Trophoblast cell (in vitro differentiated cells and primary cell): ENCODE measurements around the gene JPH3.

ENCODE experiments used
- DNase-seq, 2 donors: peaks; one replicate each; pipeline ENCODE4 v3.0.0-alpha.2; 2016
- H2AFZ ChIP-seq: 2 replicates; pipeline ENCODE4 v1.6.1; 2013; ENCODE audit warnings: low read length, moderate library complexity, mild to moderate bottlenecking; ENCODE audit not compliant: insufficient read depth, poor library complexity
- H2AK5ac ChIP-seq: 2 replicates; pipeline ENCODE4 v1.6.1; 2013; ENCODE audit warnings: mild to moderate bottlenecking, low read length
- H2BK120ac ChIP-seq: 2 replicates; pipeline ENCODE4 v1.6.1; 2013; ENCODE audit warnings: low read length, mild to moderate bottlenecking, moderate library complexity; ENCODE audit not compliant: insufficient read depth, poor library complexity
- H2BK12ac ChIP-seq: 2 replicates; pipeline ENCODE4 v1.6.1; 2013; ENCODE audit warnings: mild to moderate bottlenecking, low read length, moderate library complexity
- H2BK5ac ChIP-seq: 2 replicates; pipeline ENCODE4 v1.6.1; 2013; ENCODE audit warnings: low read length, low read depth, moderate library complexity, mild to moderate bottlenecking; ENCODE audit not compliant: poor library complexity
- H3K14ac ChIP-seq: 2 replicates; pipeline ENCODE4 v1.6.1; 2013; ENCODE audit warnings: mild to moderate bottlenecking, low read length
- H3K18ac ChIP-seq: 2 replicates; pipeline ENCODE4 v1.6.1; 2013; ENCODE audit warnings: mild to moderate bottlenecking, low read length
- H3K23ac ChIP-seq: 2 replicates; pipeline ENCODE4 v1.6.1; 2013; ENCODE audit warnings: low read length
- H3K27ac ChIP-seq: 2 replicates; pipeline ENCODE4 v1.5.1; 2013; ENCODE audit warnings: low read depth, mild to moderate bottlenecking, inconsistent platforms, low read length, moderate library complexity
- H3K27me3 ChIP-seq: 2 replicates; pipeline ENCODE4 v1.6.1; 2013; ENCODE audit warnings: inconsistent platforms, mild to moderate bottlenecking, low read length, moderate library complexity; ENCODE audit not compliant: insufficient read depth
- H3K36me3 ChIP-seq, 2 experiments: 1 replicate in 1 of 2; 2 replicates in 1 of 2; pipeline ENCODE4 v1.6.1; 2013; ENCODE audit warnings: low read length in 2 of 2, mild to moderate bottlenecking in 2 of 2, moderate library complexity in 1 of 2; ENCODE audit not compliant: insufficient read depth in 2 of 2, control insufficient read depth in 1 of 2
- H3K4ac ChIP-seq: 2 replicates; pipeline ENCODE4 v1.6.1; 2013; ENCODE audit warnings: low read depth, mild to moderate bottlenecking, low read length, moderate library complexity
- H3K4me1 ChIP-seq, 2 experiments: 1 replicate in 1 of 2; 2 replicates in 1 of 2; pipeline ENCODE4 v1.6.1; 2013; ENCODE audit warnings: low read length in 2 of 2, mild to moderate bottlenecking in 2 of 2, moderate library complexity in 1 of 2; ENCODE audit not compliant: insufficient read depth in 2 of 2, control insufficient read depth in 1 of 2
- H3K4me2 ChIP-seq: 2 replicates; pipeline ENCODE4 v1.6.1; 2013; ENCODE audit warnings: inconsistent platforms, mild to moderate bottlenecking, low read length, moderate library complexity
- H3K4me3 ChIP-seq: 2 replicates; pipeline ENCODE4 v1.5.1; 2013; ENCODE audit warnings: mild to moderate bottlenecking, low read depth, low read length, inconsistent platforms
- H3K79me1 ChIP-seq: one replicate; pipeline ENCODE4 v1.6.1; 2013; ENCODE audit warnings: low read length
- H3K79me2 ChIP-seq: 2 replicates; pipeline ENCODE4 v1.6.1; 2013; ENCODE audit warnings: low read length, mild to moderate bottlenecking; ENCODE audit not compliant: control insufficient read depth, insufficient read depth, poor library complexity
- H3K9ac ChIP-seq: 2 replicates; pipeline ENCODE4 v1.6.1; 2013; ENCODE audit warnings: mild to moderate bottlenecking, low read length
- H3K9me3 ChIP-seq: 2 replicates; pipeline ENCODE4 v1.6.1; 2013; ENCODE audit warnings: low read depth, mild to moderate bottlenecking, control low read depth, inconsistent platforms, low read length; ENCODE audit not compliant: insufficient read depth
- H4K12ac ChIP-seq: 2 replicates; pipeline ENCODE4 v1.6.1; 2013; ENCODE audit warnings: low read depth, mild to moderate bottlenecking, low read length, moderate library complexity
- H4K8ac ChIP-seq: 2 replicates; pipeline ENCODE4 v1.6.1; 2013; ENCODE audit warnings: low read depth, mild to moderate bottlenecking, low read length, moderate library complexity
- H4K91ac ChIP-seq: one replicate; pipeline ENCODE4 v1.6.1; 2013; ENCODE audit warnings: low read depth, mild to moderate bottlenecking, low read length, moderate library complexity
- WGBS: extraction: QIAGEN DNeasy Blood & Tissue Kit; methylation state at CpG from one replicate; pipeline ENCODE4 v1.1.7; 2013; ENCODE audit warnings: missing lambda C conversion rate; ENCODE audit not compliant: insufficient read length, insufficient coverage; ENCODE audit errors: extremely low coverage; 5-methylcytosine and 5-hydroxymethylcytosine counted together

The JPH3 gene

DNA sequence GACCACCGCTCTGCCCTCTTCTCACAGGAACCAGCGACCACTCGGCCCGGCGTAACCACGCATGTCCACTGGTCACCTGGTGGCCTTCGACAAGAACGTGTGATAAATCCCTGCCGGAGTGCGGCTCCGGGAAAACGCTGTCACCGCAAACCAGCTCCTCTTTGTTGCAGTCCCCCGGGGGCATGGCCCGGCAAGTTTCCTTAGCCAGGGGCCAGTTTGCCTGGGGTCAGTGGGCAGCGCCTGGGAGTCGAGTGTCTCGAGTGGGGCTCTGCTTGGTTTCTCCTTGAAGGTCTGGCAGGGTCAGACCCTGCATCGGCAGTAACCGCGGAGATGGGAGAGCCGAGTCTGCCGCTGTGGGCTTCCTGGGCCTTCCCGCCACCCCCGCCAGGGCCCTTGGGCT, 52.5 kb downstream of the JPH3 start:
- DNase-seq = no peak
- Histone ChIP-seq H3K18ac (no peak overlapping the region), H3K4ac (no peak overlapping the region), H3K23ac (no peak overlapping the region), H3K36me3 (no peaks in the 10 kb centered on the region), H4K91ac (no peak overlapping the region), H3K9me3 (no peaks in the 10 kb centered on the region), H3K4me1 (no peaks in the 10 kb centered on the region), H2BK120ac (no peak overlapping the region), H3K27me3 (no peaks in the 10 kb centered on the region), H3K79me1 (no peaks in the 10 kb centered on the region), H3K4me3 (no peak overlapping the region), H3K14ac (no peak overlapping the region), H3K27ac (no peak overlapping the region), H2BK12ac (no peak overlapping the region), H3K4me2 (no peak overlapping the region), H2BK5ac (no peak overlapping the region), H3K9ac (no peak overlapping the region), H2AK5ac (no peak overlapping the region), H3K79me2 (no peaks in the 10 kb centered on the region), H2AFZ (no peak overlapping the region), H4K12ac (no peak overlapping the region), H4K8ac (no peak overlapping the region)
- no CpG with 5 or more reads among the region's 25 CpGs for WGBS

DNA sequence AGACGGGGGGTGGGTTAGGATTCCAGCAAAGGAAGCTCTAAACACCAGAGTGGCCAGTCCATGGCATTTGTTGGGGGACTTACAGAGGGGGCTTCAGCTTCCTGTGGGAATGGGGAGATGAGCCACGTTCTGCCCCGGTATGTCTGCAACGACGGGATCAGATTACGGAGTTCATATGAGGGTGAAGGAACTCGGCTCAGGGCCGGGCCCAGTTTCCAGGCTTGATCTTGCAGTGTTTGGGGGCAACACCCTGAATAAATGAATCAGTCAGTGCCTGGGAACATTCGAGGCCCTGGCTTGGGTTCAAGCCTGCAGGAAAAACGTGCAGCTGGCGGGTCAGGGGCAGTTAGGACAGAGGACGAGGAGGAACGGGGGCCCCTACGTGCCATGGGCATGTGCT, 54.0 kb downstream of the JPH3 start:
- DNase-seq = no peak
- no peak overlapping the region for H3K27ac ChIP-seq
- H2AFZ ChIP-seq = no peak overlapping the region
- H3K79me2 ChIP-seq = no peaks in the 10 kb centered on the region
- H3K18ac ChIP-seq = no peak overlapping the region
- H2AK5ac ChIP-seq = no peak overlapping the region
- H2BK12ac ChIP-seq = no peak overlapping the region
- no peak overlapping the region for H3K4me3 ChIP-seq
- no CpG with 5 or more reads among the region's 14 CpGs for WGBS
- H3K9me3 ChIP-seq = no peaks in the 10 kb centered on the region
- H4K8ac ChIP-seq = no peak overlapping the region
- no peak overlapping the region for H2BK120ac ChIP-seq
- no peak overlapping the region for H3K4ac ChIP-seq
- no peaks in the 10 kb centered on the region for H3K36me3 ChIP-seq
- H3K4me1 ChIP-seq = no peaks in the 10 kb centered on the region
- no peak overlapping the region for H3K9ac ChIP-seq
- no peak overlapping the region for H3K14ac ChIP-seq
- no peaks in the 10 kb centered on the region for H3K79me1 ChIP-seq
- no peak overlapping the region for H3K23ac ChIP-seq
- no peak overlapping the region for H2BK5ac ChIP-seq
- no peak overlapping the region for H4K12ac ChIP-seq
- H3K27me3 ChIP-seq = no peaks in the 10 kb centered on the region
- no peak overlapping the region for H4K91ac ChIP-seq
- no peak overlapping the region for H3K4me2 ChIP-seq

DNA sequence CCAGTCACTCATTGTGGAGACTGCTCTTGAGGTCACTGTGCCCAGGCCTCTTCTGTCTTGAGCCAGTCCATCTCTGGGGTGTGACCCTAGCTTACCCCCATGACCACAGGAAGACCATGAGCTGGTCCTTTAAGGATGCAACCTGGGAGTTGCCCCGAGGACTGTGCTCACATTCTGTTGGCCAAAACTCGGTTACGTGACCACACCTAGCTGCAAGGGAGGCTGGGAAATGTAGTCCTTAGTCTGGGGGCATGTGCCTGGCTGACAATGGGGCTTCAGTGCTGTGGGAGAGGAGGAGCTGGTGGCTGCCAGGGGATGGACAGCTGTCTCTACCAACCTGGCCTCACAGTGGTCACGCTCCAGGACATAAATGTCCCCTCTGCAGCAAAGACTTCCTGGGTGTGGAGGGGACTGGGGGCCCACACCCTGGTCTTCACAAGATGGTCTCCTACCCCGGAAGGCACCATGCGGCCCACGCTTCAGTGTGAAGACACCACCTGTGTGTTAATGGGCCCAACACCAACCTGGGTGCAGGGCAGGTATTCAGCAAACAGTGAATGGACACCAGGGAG, 55.4 kb downstream of the JPH3 start:
- Histone ChIP-seq H3K9ac (no peak overlapping the region), H3K79me1 (no peaks in the 10 kb centered on the region), H3K14ac (no peak overlapping the region), H3K4me3 (no peak overlapping the region), H3K27me3 (no peaks in the 10 kb centered on the region), H4K91ac (no peak overlapping the region), H3K18ac (no peak overlapping the region), H3K36me3 (no peaks in the 10 kb centered on the region), H2BK12ac (no peak overlapping the region), H4K12ac (no peak overlapping the region), H4K8ac (no peak overlapping the region), H3K4me1 (no peaks in the 10 kb centered on the region), H3K27ac (no peak overlapping the region), H2AFZ (no peak overlapping the region), H3K4ac (no peak overlapping the region), H3K79me2 (no peaks in the 10 kb centered on the region), H2BK5ac (no peak overlapping the region), H2BK120ac (no peak overlapping the region), H3K23ac (no peak overlapping the region), H3K9me3 (no peaks in the 10 kb centered on the region), H2AK5ac (no peak overlapping the region), H3K4me2 (no peak overlapping the region)
- no CpG with 5 or more reads among the region's 7 CpGs for WGBS
- DNase-seq = no peak

DNA sequence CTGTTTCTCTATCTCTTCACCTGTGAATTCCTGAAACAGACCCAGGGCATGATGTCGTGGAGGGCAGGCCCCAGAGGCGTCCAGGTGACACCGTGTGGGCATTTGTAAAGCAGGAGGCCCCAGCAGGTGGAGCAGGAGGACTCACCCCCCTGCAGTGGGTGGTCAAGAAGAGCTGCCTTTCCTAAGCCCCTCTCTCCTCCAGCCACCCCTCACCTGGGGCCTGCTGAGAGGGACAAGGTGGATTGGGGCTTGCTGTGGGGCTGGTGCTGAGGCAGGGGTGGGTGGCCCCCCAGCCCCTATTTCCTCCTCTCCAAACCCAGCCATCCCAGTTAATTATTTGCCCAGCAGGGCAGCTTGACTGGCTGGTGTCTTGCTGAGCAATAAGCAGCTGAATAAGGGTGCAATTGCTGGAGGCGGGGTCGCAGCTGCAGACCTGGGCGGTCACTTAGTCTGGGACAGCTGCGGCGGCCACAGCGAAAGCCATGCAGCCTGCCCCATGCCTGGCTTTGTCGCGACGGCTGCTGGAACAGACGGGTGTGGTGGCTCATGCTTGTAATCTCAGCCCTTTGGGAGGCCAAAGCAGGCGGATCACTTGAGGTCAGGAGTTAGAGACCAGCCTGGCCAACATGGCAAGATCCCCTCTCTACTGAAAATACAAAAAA, 56.4 kb downstream of the JPH3 start:
- DNase-seq = no peak
- Histone ChIP-seq H3K27ac (no peak overlapping the region), H2BK5ac (no peak overlapping the region), H3K23ac (no peak overlapping the region), H4K12ac (no peak overlapping the region), H3K4me2 (no peak overlapping the region), H2AFZ (no peak overlapping the region), H3K9ac (no peak overlapping the region), H3K79me1 (no peaks in the 10 kb centered on the region), H3K36me3 (no peaks in the 10 kb centered on the region), H3K4me3 (no peak overlapping the region), H3K4me1 (no peaks in the 10 kb centered on the region), H2AK5ac (no peak overlapping the region), H3K18ac (no peak overlapping the region), H3K14ac (no peak overlapping the region), H3K79me2 (no peaks in the 10 kb centered on the region), H3K4ac (no peak overlapping the region), H4K8ac (no peak overlapping the region), H2BK120ac (no peak overlapping the region), H2BK12ac (no peak overlapping the region), H3K9me3 (no peaks in the 10 kb centered on the region), H3K27me3 (no peaks in the 10 kb centered on the region), H4K91ac (no peak overlapping the region)
- WGBS = no CpG with 5 or more reads among the region's 14 CpGs
